Left lung (tissue), 10 donors: ENCODE measurements around the gene ETFB. TPM values are rescaled to one million over a fixed set of nuclear protein-coding genes. Genes with fewer than 3 reads are reported as not detected.

Experiments
- ATAC-seq: fragments of 200-7000 bp; cut with Tn5 transposase; one replicate; pipeline ENCODE4 v1.9.1; 2020; ENCODE audit warnings: moderate library complexity
- DNase-seq, 4 donors: peaks; one replicate each; pipeline ENCODE4 v3.0.0-alpha.2; 2013 to 2020
- H3K27ac ChIP-seq, 2 donors: fragments of 200-600 bp; sonication (generic) in 1 of 2; one replicate each; pipeline versions ENCODE4 v1.5.0 to v1.8.0; 2020 to 2021
- H3K27me3 ChIP-seq, 2 donors: fragments of 200-600 bp; sonication (generic) in 1 of 2; one replicate each; pipeline versions ENCODE4 v1.5.0 to v1.8.0; 2020 to 2021
- H3K36me3 ChIP-seq, 2 donors: fragments of 200-600 bp; sonication (generic) in 1 of 2; one replicate each; pipeline versions ENCODE4 v1.5.0 to v1.8.0; 2020 to 2021
- H3K4me1 ChIP-seq, 2 donors: fragments of 200-600 bp; one replicate each; pipeline ENCODE4 v1.8.0; 2021
- H3K4me3 ChIP-seq, 2 donors: fragments of 200-600 bp; sonication (generic) in 1 of 2; one replicate each; pipeline versions ENCODE4 v1.5.0 to v1.8.0; 2020 to 2021; ENCODE audit warnings: mild to moderate bottlenecking in 1 of 2
- H3K9me3 ChIP-seq, 2 donors: fragments of 200-600 bp; sonication (generic) in 1 of 2; one replicate each; pipeline versions ENCODE4 v1.5.0 to v1.8.0; 2020 to 2021
- intact Hi-C, 2 donors: fragments of 100-400 bp; cut with DNase I; formaldehyde crosslinking; loops; one replicate each; pipeline versions ENCODE4 v1.11.2 to v1.14.2; 2022
- polyA plus RNA-seq, 6 donors: library from polyadenylated mRNA; unstranded; fragments of 120-200 nt; gene quantifications; one replicate each; pipeline ENCODE4 v1.2.1, GENCODE V29; 2013; ENCODE audit not compliant: insufficient read length in 6 of 6
- total RNA-seq, 2 donors: library from RNA; stranded (reverse); fragmentation: NEBNext Ultra II Directional; extraction: Animal tissue kit (Norgen Biotek cat#: 25700); gene quantifications; one replicate each; pipeline ENCODE4 v1.2.1, GENCODE V29; 2021
- TF ChIP-seq, protein P1 (sequence below), 2 donors: fragments of 200-600 bp; sonication (generic) in 1 of 2; IDR thresholded peaks; one replicate each; pipeline versions ENCODE4 v1.5.0 to v1.8.0; 2021; ENCODE audit warnings: antibody characterized with exemption in 2 of 2
- donor health status: DM: no; HTN: yes; CAD: no.
- donor health status: DM: no; HTN: no; CAD: no.

The ETFB gene
- total and polyA plus RNA-seq, 8 donors, result 41.5 to 89.6 (median 47.9) TPM

DNA sequence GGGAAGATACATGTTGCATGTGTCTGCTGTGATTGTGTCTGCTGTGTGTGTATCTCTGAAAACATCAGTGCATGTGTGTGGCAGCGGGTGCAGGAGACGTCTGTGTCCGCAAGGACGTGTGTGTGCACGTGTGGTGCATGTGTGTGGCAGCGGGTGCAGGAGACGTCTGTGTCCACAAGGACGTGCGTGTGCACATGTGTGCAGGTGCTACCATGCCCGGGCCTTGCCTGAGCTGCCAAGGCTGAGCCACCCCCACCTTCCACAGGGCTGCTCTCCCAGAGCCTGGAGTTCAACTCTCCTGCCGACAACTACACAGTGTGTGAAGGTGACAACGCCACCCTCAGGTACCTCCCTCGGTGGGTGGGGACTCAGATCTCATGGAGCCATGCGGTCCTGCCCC, 44.4 kb downstream of the ETFB start:
- no peaks in the 10 kb centered on the region for H3K36me3 ChIP-seq
- peaks cover 3 to 64% of the 10 kb centered on the region in 2 donors for H3K27me3 ChIP-seq
- H3K4me1 ChIP-seq, result no peaks in the 10 kb centered on the region
- ATAC-seq (no peak), DNase-seq (no peak)
- TF ChIP-seq, protein P1, sequence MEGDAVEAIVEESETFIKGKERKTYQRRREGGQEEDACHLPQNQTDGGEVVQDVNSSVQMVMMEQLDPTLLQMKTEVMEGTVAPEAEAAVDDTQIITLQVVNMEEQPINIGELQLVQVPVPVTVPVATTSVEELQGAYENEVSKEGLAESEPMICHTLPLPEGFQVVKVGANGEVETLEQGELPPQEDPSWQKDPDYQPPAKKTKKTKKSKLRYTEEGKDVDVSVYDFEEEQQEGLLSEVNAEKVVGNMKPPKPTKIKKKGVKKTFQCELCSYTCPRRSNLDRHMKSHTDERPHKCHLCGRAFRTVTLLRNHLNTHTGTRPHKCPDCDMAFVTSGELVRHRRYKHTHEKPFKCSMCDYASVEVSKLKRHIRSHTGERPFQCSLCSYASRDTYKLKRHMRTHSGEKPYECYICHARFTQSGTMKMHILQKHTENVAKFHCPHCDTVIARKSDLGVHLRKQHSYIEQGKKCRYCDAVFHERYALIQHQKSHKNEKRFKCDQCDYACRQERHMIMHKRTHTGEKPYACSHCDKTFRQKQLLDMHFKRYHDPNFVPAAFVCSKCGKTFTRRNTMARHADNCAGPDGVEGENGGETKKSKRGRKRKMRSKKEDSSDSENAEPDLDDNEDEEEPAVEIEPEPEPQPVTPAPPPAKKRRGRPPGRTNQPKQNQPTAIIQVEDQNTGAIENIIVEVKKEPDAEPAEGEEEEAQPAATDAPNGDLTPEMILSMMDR (IDR thresholded peaks at IDR 0.05), result no peak
- H3K4me3 ChIP-seq, result no peak overlapping the region
- intact Hi-C loops, result no loop called here
- no peak overlapping the region for H3K27ac ChIP-seq
- H3K9me3 ChIP-seq, result no peaks in the 10 kb centered on the region

- Histone ChIP-seq H3K4me1 (no peaks in the 10 kb centered on the region), H3K27ac (no peak overlapping the region), H3K27me3 (peaks cover 0 to 56% of the 10 kb centered on the region in 2 donors), H3K9me3 (no peaks in the 10 kb centered on the region), H3K4me3 (no peak overlapping the region), H3K36me3 (no peaks in the 10 kb centered on the region)
- intact Hi-C loops, result no loop called here
- DNase-seq (peak in 1 of 4 donors; percentile 68), ATAC-seq (no peak)
- TF ChIP-seq, protein P1 (IDR thresholded peaks at IDR 0.05), result no peak
These were observed 45.9 kb downstream of the ETFB start for GRCh38 chr19:51320280-51320657.

- intact Hi-C loops, result no loop called here
- TF ChIP-seq, protein P1 (IDR thresholded peaks at IDR 0.05), result no peak
- peaks cover 0 to 52% of the 10 kb centered on the region in 2 donors for H3K27me3 ChIP-seq
- no peaks in the 10 kb centered on the region for H3K4me1 ChIP-seq
- no peaks in the 10 kb centered on the region for H3K36me3 ChIP-seq
- H3K9me3 ChIP-seq, result no peaks in the 10 kb centered on the region
- no peak overlapping the region for H3K27ac ChIP-seq
- ATAC-seq (no peak), DNase-seq (no peak)
- no peak overlapping the region for H3K4me3 ChIP-seq
These were observed 46.4 kb downstream of the ETFB start for GRCh38 chr19:51319649-51320279.

DNA sequence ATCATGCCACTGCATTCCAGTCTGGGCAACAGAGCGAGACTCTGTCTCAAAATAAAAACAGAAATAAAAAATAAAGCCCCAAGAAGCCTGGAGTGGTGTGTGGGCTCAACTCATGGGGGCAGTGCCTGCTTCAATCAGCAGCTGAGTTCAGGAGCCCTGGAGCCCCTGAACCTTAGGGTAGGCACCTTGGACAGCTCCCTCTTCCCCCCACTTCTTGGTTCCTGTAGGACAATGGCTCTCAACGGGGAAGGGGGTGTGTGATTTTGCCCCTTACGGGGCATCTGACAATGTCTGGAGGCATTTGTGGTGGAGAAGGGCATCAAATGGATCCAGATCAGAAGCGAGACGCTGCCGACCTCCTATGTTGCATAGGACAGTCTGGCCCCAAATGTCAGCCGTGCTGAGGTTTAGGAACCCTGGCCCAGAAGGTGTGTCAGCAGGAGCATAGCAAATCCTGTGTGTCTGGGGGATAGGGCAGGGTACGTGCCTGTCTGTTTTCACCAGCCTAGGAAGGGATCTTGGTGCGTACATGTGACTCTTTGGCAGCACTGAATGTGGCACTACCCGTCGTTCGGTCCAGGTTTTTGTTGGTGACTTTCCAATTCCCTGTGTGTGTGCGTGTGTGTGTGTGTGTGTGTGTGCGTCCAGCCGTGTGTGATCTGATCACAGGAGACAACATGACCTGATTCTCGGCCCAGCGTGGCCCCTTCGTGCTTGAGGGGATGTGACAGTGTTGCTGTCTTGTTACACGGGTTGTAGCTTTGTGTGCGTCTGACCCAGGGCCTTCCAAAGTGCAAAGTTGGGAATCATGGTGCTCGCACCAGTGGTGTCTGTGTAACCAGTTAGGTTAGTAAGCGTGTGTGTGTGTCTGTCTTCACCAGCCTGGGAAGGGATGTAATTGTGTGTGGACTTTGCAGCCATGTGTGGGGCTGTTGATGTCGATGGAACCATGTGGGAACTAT, 47.2 kb downstream of the ETFB start:
- Histone ChIP-seq H3K27ac (no peak overlapping the region), H3K9me3 (no peaks in the 10 kb centered on the region), H3K36me3 (no peaks in the 10 kb centered on the region), H3K27me3 (peaks cover 0 to 54% of the 10 kb centered on the region in 2 donors), H3K4me3 (no peak overlapping the region), H3K4me1 (no peaks in the 10 kb centered on the region)
- TF ChIP-seq, protein P1 (IDR thresholded peaks at IDR 0.05), result no peak
- intact Hi-C loops, result no loop called here
- ATAC-seq, result no peak
- DNase-seq, result no peak

- Histone ChIP-seq H3K27ac (no peak overlapping the region), H3K36me3 (no peaks in the 10 kb centered on the region), H3K9me3 (no peaks in the 10 kb centered on the region), H3K4me3 (no peak overlapping the region), H3K4me1 (peaks cover 0 to 3% of the 10 kb centered on the region in 2 donors), H3K27me3 (peaks cover 0 to 54% of the 10 kb centered on the region in 2 donors)
- DNase-seq (no peak), ATAC-seq (no peak)
- TF ChIP-seq, protein P1 (IDR thresholded peaks at IDR 0.05), result no peak
- intact Hi-C loops, result no loop called here
These were observed 48.2 kb downstream of the ETFB start for GRCh38 chr19:51317968-51318367.
